ENCODE data around the gene IDS.
"Not testable (repeated sequence)": the region's sequence is repeated elsewhere in the genome, so short reads cannot be mapped to it uniquely, and the experiment has no call there.

DNA sequence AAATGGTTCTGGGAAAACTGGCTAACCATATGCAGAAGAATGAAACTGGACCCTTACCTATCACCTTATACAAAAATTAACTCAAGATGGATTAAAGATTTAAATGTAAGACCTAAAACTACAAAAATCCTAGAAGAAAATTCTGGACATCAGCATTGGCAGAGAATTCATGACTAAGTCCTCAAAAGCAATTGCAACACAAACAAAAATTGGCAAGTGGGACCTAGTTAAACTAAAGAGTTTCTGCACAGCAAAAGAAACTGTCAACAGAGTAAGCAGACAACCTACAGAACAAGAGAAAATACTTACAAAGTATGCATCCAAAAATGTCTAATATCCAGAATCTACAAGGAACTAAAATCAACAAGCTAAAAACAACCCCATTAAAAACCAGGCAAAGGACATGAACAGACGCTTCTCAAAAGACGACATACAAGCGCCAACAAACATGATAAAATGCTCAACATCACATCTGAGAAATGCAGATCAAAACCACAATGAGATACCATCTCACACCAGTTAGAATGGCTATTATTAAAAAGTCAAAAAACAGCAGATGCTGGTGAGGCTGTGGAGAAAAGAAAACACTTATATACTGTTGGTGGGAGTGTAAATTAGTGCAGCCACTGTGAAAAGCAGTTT lies 15.7 kb upstream of the IDS start:
- TF ChIP-seq, protein P1, sequence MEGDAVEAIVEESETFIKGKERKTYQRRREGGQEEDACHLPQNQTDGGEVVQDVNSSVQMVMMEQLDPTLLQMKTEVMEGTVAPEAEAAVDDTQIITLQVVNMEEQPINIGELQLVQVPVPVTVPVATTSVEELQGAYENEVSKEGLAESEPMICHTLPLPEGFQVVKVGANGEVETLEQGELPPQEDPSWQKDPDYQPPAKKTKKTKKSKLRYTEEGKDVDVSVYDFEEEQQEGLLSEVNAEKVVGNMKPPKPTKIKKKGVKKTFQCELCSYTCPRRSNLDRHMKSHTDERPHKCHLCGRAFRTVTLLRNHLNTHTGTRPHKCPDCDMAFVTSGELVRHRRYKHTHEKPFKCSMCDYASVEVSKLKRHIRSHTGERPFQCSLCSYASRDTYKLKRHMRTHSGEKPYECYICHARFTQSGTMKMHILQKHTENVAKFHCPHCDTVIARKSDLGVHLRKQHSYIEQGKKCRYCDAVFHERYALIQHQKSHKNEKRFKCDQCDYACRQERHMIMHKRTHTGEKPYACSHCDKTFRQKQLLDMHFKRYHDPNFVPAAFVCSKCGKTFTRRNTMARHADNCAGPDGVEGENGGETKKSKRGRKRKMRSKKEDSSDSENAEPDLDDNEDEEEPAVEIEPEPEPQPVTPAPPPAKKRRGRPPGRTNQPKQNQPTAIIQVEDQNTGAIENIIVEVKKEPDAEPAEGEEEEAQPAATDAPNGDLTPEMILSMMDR (IDR thresholded peaks at IDR 0.05), result not testable (repeated sequence)
- not testable (repeated sequence) for TF ChIP-seq POLR2AphosphoS5, EP300, POLR2A (IDR thresholded peaks at IDR 0.05)

All from suprapubic skin (tissue), 4 donors.